NCI-H2107 treated with DMSO at 0.1 percent for 48 hours (cell line): Measurements from ENCODE around the gene RGS2.
A peak's percentile ranks its signal among the peaks of the same experiment; 100 is the strongest.

Experiments used
- DNase-seq: peaks from one replicate; lab custom pipeline; 2025; ENCODE audit not compliant: unreplicated experiment; lab: John Stamatoyannopoulos, UW

The RGS2 gene

DNA sequence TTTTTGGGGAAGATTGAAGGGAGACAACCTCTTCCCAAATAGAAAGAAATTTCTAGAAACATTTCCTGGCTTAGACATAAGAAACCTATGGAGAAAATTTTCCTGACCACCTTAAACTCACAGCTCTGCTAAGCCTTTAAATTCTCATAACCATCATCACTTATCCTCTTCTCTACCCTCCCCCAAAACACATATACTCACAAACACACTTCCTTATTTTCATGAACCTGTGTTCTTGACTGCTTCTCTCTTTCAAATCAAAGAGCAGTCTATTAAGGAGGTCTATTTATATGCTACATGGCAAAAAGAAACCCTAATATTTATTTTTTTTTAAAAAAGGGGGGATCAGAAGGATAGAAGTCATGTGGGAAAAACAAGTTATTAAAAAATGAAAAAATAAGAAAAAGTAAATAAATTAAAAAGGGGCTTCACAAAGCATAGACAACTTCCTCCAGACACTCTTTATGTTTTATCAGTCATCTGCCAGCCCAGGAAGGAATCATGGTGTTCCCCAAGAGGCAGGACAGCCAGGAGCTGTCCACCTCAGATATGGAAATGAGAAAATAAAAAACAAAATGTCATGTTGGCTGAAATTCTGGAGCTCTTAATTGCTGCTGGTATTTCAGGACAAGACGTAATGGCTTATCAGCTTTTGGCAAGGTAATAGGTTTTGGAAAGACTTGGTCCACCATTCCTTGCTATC lies 12.8 kb upstream of the RGS2 start:
- no peak for DNase-seq

- no peak for DNase-seq
Measured at GRCh38 chr1:192797143-192797542, 11.7 kb upstream of the RGS2 start.

- no peak for DNase-seq
Measured at GRCh38 chr1:192797891-192798290, 10.9 kb upstream of the RGS2 start.

DNA sequence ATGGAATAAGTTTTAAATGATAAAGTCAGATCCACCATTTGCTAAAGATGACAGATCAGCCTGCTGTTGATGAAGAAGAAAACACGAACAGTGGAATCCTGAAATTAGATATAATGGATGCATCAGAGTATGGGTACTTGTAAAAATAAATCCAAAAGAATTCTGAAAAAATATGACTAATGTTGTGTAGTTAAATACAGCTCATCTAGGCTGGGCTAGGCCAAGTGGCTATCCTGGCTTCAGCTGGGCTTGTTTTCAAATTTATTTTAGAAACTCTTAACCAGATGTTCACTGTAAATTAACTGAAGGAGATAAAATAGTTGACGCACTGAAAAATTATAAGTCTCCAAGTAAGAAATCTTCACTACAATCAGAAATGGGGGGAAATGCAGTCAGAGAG lies 7.4 kb upstream of the RGS2 start:
- DNase-seq = no peak

DNA sequence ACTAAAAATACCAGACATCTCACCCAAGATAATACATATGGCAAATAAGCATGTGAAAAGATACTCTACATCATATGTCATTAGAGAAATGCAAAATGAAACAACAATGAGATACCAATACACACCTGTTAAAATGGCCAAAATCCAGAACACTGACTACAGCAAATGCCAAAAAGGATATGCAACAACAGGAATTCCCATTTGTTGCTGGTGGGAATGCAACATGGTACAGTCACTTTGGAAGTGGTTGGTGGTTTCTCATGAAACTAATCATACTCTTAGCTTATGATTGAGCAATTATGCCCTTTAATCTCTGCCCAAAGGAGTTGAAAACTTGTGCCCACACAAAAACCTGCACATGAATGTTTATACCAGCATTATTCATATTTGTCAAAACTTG lies 6.4 kb upstream of the RGS2 start:
- no peak for DNase-seq

GRCh38 chr1:192803501-192803900 lies 5.3 kb upstream of the RGS2 start:
- DNase-seq = no peak

- DNase-seq = peak; percentile 38
Measured at GRCh38 chr1:192805832-192806323, 3.0 kb upstream of the RGS2 start.

DNA sequence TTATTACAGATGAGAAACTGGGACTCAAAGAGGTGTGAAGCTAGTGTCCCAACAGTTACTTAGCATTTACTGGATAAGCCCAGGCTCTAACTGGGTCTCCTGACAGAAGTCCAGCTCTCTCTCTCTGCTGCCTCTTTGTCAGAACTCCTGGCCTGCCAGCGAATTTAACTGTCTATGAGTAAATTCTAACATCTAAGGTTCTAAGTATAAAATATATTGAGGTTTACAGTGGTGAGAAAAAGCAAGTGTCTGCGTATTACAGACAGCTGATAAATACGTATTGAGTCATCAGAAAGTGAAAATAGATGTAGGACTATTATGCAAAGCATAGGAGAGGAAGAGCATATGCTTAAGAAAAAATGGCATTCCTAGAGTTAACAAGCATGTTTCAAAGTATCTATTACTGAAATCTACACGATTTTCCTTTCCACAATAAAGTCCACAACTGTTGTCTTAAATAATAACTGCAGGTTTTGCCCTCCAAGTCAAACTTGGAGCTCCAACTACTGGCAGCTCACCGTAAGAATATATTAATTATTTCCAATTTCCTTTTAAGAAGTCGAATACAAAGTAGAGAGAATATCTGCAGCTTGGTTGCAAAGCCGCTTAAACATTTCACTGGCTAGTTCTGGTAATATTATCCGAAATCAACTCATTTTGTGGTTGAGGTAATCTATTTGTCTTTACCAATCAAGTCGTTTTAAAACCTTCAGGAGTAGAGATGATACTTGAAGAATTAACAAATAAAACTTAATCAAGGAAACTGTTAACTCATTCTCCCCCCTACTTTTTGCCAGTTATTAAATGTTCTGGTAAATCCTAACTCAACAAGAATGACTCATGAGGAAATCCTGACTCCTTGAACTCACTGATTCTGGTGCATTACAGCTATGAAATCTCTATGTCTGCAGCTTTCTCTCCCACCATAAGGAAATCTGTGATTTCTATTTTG lies 1.4 kb upstream of the RGS2 start:
- no peak for DNase-seq

- no peak for DNase-seq
Measured at GRCh38 chr1:192808163-192808517, 699 bp upstream of the RGS2 start.

- DNase-seq = peak; percentile 70
Measured at GRCh38 chr1:192809307-192810252, 741 bp downstream of the RGS2 start.

DNA sequence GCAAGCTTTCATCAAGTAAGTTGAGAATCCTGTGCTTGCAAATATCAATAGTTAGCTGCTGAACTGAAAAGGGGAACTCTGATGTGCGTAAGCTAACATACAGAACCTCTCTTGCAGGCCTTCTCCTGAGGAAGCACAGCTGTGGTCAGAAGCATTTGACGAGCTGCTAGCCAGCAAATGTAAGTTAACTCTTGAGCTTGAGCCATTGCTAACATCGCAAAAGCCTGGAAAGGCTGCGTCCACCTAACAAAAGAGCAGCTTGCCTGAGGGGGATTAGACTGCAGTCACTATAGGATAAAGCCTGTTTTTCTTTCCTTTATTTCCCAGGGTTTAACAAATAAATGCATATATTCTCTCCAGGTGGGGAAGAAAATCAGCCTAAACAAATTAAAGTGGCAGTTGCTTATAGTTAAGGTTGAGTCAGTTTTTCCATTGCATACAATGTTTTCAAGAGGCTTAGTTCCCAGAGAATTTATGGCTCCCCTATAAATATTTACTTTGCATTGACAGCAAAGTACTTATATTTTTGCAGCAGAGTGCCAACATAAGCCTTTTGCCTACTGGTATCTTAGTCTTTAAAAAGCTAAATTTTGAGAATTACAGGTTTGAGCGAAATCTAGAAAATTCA lies 1.5 kb downstream of the RGS2 start:
- no peak for DNase-seq

DNA sequence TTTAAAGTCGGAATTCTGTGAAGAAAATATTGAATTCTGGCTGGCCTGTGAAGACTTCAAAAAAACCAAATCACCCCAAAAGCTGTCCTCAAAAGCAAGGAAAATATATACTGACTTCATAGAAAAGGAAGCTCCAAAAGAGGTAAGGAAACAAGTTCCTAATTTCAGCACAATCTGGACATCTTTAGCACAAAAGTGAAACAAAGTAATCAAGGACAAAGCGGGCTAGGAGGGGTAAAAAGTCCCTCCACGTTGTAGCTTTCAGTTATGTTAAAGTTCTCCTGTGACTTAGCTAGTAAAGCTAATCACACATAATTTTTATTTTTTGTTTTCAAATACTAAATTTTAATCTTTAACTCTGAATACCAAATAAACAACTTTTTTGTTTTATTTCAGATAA lies 2.2 kb downstream of the RGS2 start:
- no peak for DNase-seq

DNA sequence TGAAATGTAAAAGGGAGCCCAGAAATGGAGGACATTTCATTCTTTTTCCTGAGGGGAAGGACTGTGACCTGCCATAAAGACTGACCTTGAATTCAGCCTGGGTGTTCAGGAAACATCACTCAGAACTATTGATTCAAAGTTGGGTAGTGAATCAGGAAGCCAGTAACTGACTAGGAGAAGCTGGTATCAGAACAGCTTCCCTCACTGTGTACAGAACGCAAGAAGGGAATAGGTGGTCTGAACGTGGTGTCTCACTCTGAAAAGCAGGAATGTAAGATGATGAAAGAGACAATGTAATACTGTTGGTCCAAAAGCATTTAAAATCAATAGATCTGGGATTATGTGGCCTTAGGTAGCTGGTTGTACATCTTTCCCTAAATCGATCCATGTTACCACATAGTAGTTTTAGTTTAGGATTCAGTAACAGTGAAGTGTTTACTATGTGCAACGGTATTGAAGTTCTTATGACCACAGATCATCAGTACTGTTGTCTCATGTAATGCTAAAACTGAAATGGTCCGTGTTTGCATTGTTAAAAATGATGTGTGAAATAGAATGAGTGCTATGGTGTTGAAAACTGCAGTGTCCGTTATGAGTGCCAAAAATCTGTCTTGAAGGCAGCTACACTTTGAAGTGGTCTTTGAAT lies 2.9 kb downstream of the RGS2 start:
- DNase-seq = no peak

GRCh38 chr1:192812420-192813209 lies 3.8 kb downstream of the RGS2 start:
- DNase-seq = no peak

DNA sequence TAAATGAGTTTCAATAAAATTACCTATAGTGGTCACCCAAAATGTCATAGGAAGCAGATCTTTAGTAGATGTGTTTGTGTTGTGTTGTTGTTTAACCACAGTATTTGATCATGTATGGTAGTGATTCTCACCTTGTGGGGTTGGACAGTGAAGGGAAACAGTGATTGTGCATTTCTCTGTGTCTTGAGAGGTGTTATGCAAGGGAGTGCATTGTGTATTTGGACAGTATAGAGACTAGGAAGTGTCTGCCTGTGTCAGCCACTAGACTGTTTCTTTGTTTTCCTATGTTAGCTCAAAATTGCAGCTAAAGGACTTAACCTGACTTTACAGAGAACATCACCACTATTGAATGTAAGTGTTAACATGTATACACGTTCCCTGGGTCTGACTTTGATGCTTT lies 6.0 kb downstream of the RGS2 start:
- DNase-seq = no peak

DNA sequence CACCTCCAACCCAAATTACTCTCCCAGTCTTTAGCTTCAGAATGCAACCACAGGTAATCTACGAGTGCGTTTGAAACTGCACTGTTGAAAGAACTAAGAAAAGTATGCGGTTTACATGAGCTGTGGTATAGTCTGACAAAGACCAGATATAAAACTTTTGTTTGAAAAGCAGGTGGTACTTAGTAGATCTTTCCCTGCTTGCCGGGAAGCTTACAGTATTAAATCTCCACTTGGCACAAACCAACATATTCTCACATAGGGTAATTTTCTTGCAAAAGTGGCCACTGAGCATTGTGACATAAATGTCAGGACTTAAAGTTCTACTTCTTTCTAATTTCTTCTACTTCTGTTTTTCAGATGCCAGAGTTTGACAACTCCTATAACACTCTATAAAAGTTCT lies 8.4 kb downstream of the RGS2 start:
- DNase-seq = peak; percentile 8

GRCh38 chr1:192821296-192821695 lies 12.5 kb downstream of the RGS2 start:
- DNase-seq = no peak

DNA sequence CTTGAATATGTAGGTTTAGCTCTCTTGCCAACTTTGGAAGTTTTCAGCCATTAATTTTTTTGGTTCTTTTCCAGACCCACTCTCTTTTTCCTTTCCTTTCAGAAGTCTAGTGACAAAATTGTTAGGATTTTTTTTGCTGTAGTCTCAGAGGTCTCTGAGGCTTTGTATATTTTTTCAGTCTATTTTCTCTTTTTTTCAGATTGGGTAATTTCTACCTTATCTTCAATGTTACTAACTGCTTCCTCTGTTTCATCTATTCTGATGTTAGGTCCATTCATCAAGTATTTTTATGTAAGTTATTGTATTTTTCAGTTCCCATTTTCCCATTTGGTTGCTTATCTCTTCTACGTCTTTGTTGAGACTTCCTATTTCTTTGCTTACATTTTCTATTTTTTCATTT lies 15.7 kb downstream of the RGS2 start:
- no peak for DNase-seq

GRCh38 chr1:192826791-192827546 lies 18.1 kb downstream of the RGS2 start:
- DNase-seq = no peak
